ENCODE data around the gene IREB2. TPM values are rescaled to one million over a fixed set of nuclear protein-coding genes. Genes with fewer than 3 reads are reported as not detected.

Gene IREB2
- total RNA-seq, 4 donors from 2014 or later: 32.4 to 45.9 (median 42.4) TPM

DNA sequence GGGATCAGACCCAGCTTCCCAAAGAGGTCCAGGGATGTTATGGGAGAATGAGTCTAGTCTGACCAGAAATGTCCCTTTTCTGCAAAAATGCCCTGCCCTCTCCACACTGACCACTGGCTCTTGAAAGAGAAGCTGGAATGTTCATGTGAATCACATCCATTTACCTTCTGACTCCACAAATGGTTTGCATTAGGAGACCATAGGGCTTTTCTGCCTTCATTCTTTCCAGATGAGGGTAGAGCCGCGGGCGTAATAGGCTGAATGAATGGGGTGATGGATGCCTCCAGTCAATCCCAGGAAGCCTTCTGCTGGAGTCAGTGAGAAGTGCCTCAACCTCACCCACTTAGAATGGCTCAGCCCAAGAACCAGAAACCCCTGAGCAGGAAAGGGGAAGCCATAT, 47.2 kb upstream of the IREB2 start:
- no peak for DNase-seq (ENCODE audit: low spot score in 2 of 2)
- WGBS, 2 donors: 54 to 66% methylated on average over 3 of the region's 3 CpGs
- Histone ChIP-seq H3K9me3 (no peaks in the 10 kb centered on the region), H3K27me3 (no peaks in the 10 kb centered on the region), H3K4me3 (no peak overlapping the region), H3K4me1 (peaks cover 0 to 10% (median 0%) of the 10 kb centered on the region in 4 donors), H3K27ac (no peak overlapping the region), H3K36me3 (no peaks in the 10 kb centered on the region)
- TF ChIP-seq POLR2A (IDR thresholded peaks at IDR 0.05): no peak
- TF ChIP-seq, protein P1, sequence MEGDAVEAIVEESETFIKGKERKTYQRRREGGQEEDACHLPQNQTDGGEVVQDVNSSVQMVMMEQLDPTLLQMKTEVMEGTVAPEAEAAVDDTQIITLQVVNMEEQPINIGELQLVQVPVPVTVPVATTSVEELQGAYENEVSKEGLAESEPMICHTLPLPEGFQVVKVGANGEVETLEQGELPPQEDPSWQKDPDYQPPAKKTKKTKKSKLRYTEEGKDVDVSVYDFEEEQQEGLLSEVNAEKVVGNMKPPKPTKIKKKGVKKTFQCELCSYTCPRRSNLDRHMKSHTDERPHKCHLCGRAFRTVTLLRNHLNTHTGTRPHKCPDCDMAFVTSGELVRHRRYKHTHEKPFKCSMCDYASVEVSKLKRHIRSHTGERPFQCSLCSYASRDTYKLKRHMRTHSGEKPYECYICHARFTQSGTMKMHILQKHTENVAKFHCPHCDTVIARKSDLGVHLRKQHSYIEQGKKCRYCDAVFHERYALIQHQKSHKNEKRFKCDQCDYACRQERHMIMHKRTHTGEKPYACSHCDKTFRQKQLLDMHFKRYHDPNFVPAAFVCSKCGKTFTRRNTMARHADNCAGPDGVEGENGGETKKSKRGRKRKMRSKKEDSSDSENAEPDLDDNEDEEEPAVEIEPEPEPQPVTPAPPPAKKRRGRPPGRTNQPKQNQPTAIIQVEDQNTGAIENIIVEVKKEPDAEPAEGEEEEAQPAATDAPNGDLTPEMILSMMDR (IDR thresholded peaks at IDR 0.05): no peak
- TF ChIP-seq EP300 (IDR thresholded peaks at IDR 0.05): no peak

DNA sequence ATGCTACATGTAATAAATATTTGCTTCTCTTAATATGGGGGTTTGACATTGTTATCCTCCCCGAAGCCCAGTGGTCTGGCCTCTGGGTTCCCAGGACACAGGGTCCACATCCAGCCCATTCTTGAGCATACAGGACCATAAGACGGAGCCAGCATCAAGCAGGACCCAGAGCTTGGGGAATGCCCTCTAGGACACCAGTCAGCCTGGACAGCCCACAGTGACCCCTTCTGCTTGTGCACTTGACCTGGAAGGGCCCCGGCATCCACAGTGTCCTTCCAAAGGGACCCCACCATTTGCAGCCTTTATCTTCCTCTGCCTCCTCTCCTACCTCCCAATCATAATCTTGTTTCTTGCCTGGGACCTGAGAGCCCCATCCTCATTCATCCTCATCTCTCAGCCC, 46.2 kb upstream of the IREB2 start:
- WGBS, 2 donors: 95 to 98% methylated on average over 3 of the region's 3 CpGs
- Histone ChIP-seq H3K36me3 (no peaks in the 10 kb centered on the region), H3K4me3 (no peak overlapping the region), H3K27me3 (no peaks in the 10 kb centered on the region), H3K4me1 (peaks cover 0 to 16% (median 2%) of the 10 kb centered on the region in 4 donors), H3K27ac (no peak overlapping the region), H3K9me3 (no peaks in the 10 kb centered on the region)
- DNase-seq (ENCODE audit: low spot score in 2 of 2): no peak
- TF ChIP-seq, protein P1 (IDR thresholded peaks at IDR 0.05): no peak
- TF ChIP-seq EP300 (IDR thresholded peaks at IDR 0.05) (no peak), POLR2A (IDR thresholded peaks at IDR 0.05) (no peak)

DNA sequence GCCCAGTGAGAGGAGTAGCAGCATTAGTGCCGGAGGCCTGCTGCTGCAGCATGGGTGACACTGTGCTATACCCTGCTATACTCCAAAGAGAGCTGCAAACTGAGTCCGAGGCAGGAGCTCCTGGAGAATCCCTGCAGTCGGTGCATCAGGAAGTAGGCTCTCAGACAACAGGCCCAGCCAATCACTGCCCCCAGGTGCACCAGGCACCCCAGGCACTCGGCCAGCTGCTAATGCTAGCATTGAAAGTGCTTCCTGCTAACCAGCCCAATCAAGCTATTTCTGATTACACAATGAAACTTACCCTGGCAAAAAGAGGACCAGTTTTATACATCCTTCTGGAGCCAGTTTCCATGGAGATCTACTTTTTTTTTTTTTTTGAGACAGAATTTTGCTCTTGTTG, 45.6 kb upstream of the IREB2 start:
- 66 to 72% methylated on average over 4 of the region's 4 CpGs for WGBS, 2 donors
- Histone ChIP-seq H3K27ac (no peak overlapping the region), H3K27me3 (no peaks in the 10 kb centered on the region), H3K9me3 (no peaks in the 10 kb centered on the region), H3K36me3 (no peaks in the 10 kb centered on the region), H3K4me3 (no peak overlapping the region), H3K4me1 (peaks cover 0 to 21% (median 7%) of the 10 kb centered on the region in 4 donors)
- no peak for DNase-seq (ENCODE audit: low spot score in 2 of 2)
- TF ChIP-seq, protein P1 (IDR thresholded peaks at IDR 0.05): no peak
- TF ChIP-seq EP300 (IDR thresholded peaks at IDR 0.05): no peak
- TF ChIP-seq POLR2A (IDR thresholded peaks at IDR 0.05): no peak

- H3K9me3 ChIP-seq: no peaks in the 10 kb centered on the region
- no peak overlapping the region for H3K4me3 ChIP-seq
- H3K27ac ChIP-seq: no peak overlapping the region
- 79 to 83% methylated on average over 1 of the region's 1 CpG for WGBS, 2 donors
- TF ChIP-seq, protein P1 (IDR thresholded peaks at IDR 0.05): no peak
- TF ChIP-seq POLR2A (IDR thresholded peaks at IDR 0.05) (no peak), EP300 (IDR thresholded peaks at IDR 0.05) (no peak)
- H3K4me1 ChIP-seq: peaks cover 0 to 25% (median 8%) of the 10 kb centered on the region in 4 donors
- H3K27me3 ChIP-seq: no peaks in the 10 kb centered on the region
- DNase-seq (ENCODE audit: low spot score in 2 of 2): no peak
- H3K36me3 ChIP-seq: no peaks in the 10 kb centered on the region
These were observed 44.9 kb upstream of the IREB2 start for GRCh38 chr15:78393137-78393536.

DNA sequence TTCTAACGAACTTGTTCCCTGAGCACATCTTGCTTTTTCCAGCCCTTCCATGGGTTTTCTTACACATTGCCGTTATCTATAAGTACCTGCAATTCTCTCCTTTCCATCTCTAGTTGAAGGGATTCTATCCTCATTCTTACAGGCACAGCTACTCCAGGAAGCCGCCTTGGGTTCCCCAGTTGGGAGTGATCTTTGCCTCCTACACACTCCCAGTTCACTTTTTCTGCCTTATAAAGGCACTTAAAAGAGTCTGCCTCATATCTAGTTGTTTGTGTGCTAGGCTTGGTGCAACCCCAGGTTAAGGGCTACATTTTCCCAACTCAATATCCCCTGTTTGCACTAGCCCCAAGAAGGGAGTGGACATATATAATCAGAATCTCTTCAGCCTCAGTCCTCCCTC, 44.0 kb upstream of the IREB2 start:
- peaks cover 0 to 32% (median 8%) of the 10 kb centered on the region in 4 donors for H3K4me1 ChIP-seq
- no peak for DNase-seq (ENCODE audit: low spot score in 2 of 2)
- H3K4me3 ChIP-seq: no peak overlapping the region
- WGBS, 2 donors: 83 to 93% methylated on average over 3 of the region's 3 CpGs
- TF ChIP-seq EP300 (IDR thresholded peaks at IDR 0.05) (no peak), POLR2A (IDR thresholded peaks at IDR 0.05) (no peak)
- TF ChIP-seq, protein P1 (IDR thresholded peaks at IDR 0.05): no peak
- H3K9me3 ChIP-seq: no peaks in the 10 kb centered on the region
- H3K36me3 ChIP-seq: no peaks in the 10 kb centered on the region
- no peak overlapping the region for H3K27ac ChIP-seq
- no peaks in the 10 kb centered on the region for H3K27me3 ChIP-seq
